ENCODE measurements around the gene MAST4. TPM values are rescaled to one million over a fixed set of nuclear protein-coding genes. Genes with fewer than 3 reads are reported as not detected.
"Not testable (repeated sequence)": the region's sequence is repeated elsewhere in the genome, so short reads cannot be mapped to it uniquely, and the experiment has no call there.

MAST4 gene
- polyA plus RNA-seq, 2 of the 4 experiments (the other 2 are of a cell fraction), result 1.2 to 5.8 TPM

GRCh38 chr5:67123819-67124218, 527.6 kb downstream of the MAST4 start:
- TF ChIP-seq REST (IDR thresholded peaks at IDR 0.05) (no peak), CTCF (IDR thresholded peaks at IDR 0.05) (no peak), MYC (IDR thresholded peaks at IDR 0.05; ENCODE audit: borderline replicate concordance, low read length) (no peak), HEYL (CRISPR knock-in tag; IDR thresholded peaks at IDR 0.05) (no peak)
- CTCF ChIA-PET, result interaction anchor here (1.1 kb wide), 1 partner anchor 8 kb away, joined by 3 read pairs; no protein-coding TSS in a partner anchor
- POLR2A ChIA-PET, result no interaction called here
- no peaks in the 10 kb centered on the region for H3K4me1 ChIP-seq
- FAIRE-seq (no peak), ATAC-seq (no peak), DNase-seq (ENCODE audit: low read depth in 1 of 2, low spot score in 1 of 2) (no peak)
- no peak overlapping the region for H3K4me3 ChIP-seq
- H3K27ac ChIP-seq, result no peak overlapping the region
- no peaks in the 10 kb centered on the region for H3K9me3 ChIP-seq
- WGBS (ENCODE audit: missing lambda C conversion rate), result 92% methylated on average over 7 of the region's 7 CpGs
- no peak overlapping the region for H3K4me2 ChIP-seq

- Histone ChIP-seq H3K4me3 (no peak overlapping the region), H3K9me3 (no peaks in the 10 kb centered on the region), H3K27ac (no peak overlapping the region), H3K4me2 (no peak overlapping the region), H3K4me1 (no peaks in the 10 kb centered on the region)
- ATAC-seq, result no peak
- POLR2A ChIA-PET, result no interaction called here
- FAIRE-seq, result no peak
- no peak for DNase-seq (ENCODE audit: low read depth in 1 of 2, low spot score in 1 of 2)
- TF ChIP-seq NFE2L2 (conservative IDR thresholded peaks at IDR 0.05; ENCODE audit: low read length) (no peak), POLR2A (IDR thresholded peaks at IDR 0.05; ENCODE audit: low read length) (no peak), TP53 (CRISPR knock-in tag; IDR thresholded peaks at IDR 0.05) (no peak), NPAS2 (CRISPR knock-in tag; IDR thresholded peaks at IDR 0.05; ENCODE audit: borderline replicate concordance) (no peak), FOSB (CRISPR knock-in tag; IDR thresholded peaks at IDR 0.05) (no peak), RNF2 (IDR thresholded peaks at IDR 0.05; ENCODE audit: borderline replicate concordance, low read depth) (no peak), RCOR1 (IDR thresholded peaks at IDR 0.05; ENCODE audit: low read depth, low read length) (no peak)
- WGBS (ENCODE audit: missing lambda C conversion rate), result 77% methylated on average over 4 of the region's 4 CpGs
- CTCF ChIA-PET, result interaction anchor here (1.1 kb wide), 1 partner anchor 9 kb away, joined by 3 read pairs; no protein-coding TSS in a partner anchor
Measured at GRCh38 chr5:67124556-67124955, 528.4 kb downstream of the MAST4 start.

- H3K4me1 ChIP-seq; H3K4me2 ChIP-seq; DNase-seq (ENCODE audit: low read depth in 1 of 2, low spot score in 1 of 2); CTCF ChIA-PET; POLR2A ChIA-PET; FAIRE-seq; ATAC-seq; H3K9me3 ChIP-seq; H3K27ac ChIP-seq; H3K4me3 ChIP-seq: not testable (repeated sequence)
- 96% methylated on average over 5 of the region's 5 CpGs for WGBS (ENCODE audit: missing lambda C conversion rate)
Measured at GRCh38 chr5:67127347-67127895, 531.2 kb downstream of the MAST4 start.

GRCh38 chr5:67129768-67130167, 533.6 kb downstream of the MAST4 start:
- FAIRE-seq, result no peak
- ChIA-PET POLR2A (no interaction called here), CTCF (interaction anchor here (0.6 to 2.2 kb wide), 2 partner anchors 315 to 1298 kb away, joined by 4 to 7 read pairs; no protein-coding TSS in a partner anchor)
- Histone ChIP-seq H3K9me3 (no peaks in the 10 kb centered on the region), H3K4me1 (no peaks in the 10 kb centered on the region), H3K4me2 (no peak overlapping the region), H3K4me3 (no peak overlapping the region), H3K27ac (no peak overlapping the region)
- WGBS (ENCODE audit: missing lambda C conversion rate), result 87% methylated on average over 2 of the region's 2 CpGs
- ATAC-seq, result no peak
- DNase-seq (ENCODE audit: low read depth in 1 of 2, low spot score in 1 of 2), result no peak
- TF ChIP-seq FOXS1 (CRISPR knock-in tag; IDR thresholded peaks at IDR 0.05) (no peak), POLR2AphosphoS2 (conservative IDR thresholded peaks at IDR 0.05; ENCODE audit: low read length) (no peak), GATA3 (IDR thresholded peaks at IDR 0.05; ENCODE audit: borderline replicate concordance) (no peak), CTCF (IDR thresholded peaks at IDR 0.05) (no peak), HOXB5 (CRISPR knock-in tag; IDR thresholded peaks at IDR 0.05) (no peak), BHLHE40 (IDR thresholded peaks at IDR 0.05; ENCODE audit: low read depth, low read length) (no peak), SMC3 (IDR thresholded peaks at IDR 0.05) (no peak), ZC3H11A (IDR thresholded peaks at IDR 0.05) (no peak), PHF8 (IDR thresholded peaks at IDR 0.05; ENCODE audit: borderline replicate concordance, low read depth) (no peak), TFCP2L1 (CRISPR knock-in tag; IDR thresholded peaks at IDR 0.05) (no peak), HDAC2 (IDR thresholded peaks at IDR 0.05) (no peak), TP53 (CRISPR knock-in tag; IDR thresholded peaks at IDR 0.05) (no peak), ESRRA (IDR thresholded peaks at IDR 0.05; ENCODE audit: borderline replicate concordance, low read length) (no peak), POLR2A (IDR thresholded peaks at IDR 0.05; ENCODE audit: low read length) (no peak), FOSL2 (IDR thresholded peaks at IDR 0.05) (no peak), FOSL2 (CRISPR knock-in tag; IDR thresholded peaks at IDR 0.05) (no peak), EHF (CRISPR knock-in tag; IDR thresholded peaks at IDR 0.05) (no peak)

All from A549 (cell line).